Activated gamma-delta T cell treated with Interleukin-2 at 50 U/mL for 16 hours (primary cell): ENCODE measurements around the gene FBXL7.

Source experiments
- DNase-seq: peaks from one replicate; pipeline ENCODE4 v3.0.0-alpha.2; 2020

FBXL7 gene

DNA sequence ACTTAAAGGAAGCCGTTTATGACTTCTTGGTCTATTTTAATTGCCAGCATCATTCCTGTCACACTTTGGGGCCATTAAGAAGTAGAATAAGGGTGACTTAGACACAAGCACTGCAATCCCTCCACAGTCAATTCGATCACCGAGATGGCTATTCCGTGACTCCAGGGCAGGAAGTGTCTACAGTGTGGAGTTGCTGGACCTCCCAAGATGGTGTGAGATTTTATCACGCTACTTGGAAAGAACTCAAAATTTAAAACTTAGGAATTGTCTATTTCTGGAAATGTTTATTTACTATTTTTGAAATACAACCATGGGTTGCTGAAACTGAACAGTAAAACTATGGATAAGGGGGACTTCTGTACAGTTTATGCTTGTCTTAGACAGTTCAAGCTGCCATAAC lies 6.2 kb downstream of the FBXL7 start:
- DNase-seq = no peak

DNA sequence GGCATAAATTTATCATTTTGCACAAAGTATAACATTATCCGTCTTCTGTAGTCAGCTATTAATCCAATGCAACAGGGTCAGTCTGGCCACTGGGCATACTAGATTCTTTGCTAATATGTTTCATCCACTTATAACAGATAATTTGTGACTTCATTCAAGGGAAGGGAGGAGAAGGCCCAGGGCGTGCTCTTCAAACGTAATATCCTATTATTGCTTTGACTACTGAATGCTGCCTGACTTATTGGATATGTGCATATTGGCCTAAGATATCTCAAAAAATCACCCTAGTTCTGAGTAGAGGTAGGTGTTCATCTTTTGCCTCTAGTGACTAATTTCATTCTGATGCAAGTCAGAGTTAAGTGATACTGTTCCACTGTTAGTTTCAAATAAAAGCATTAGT lies 6.9 kb downstream of the FBXL7 start:
- DNase-seq = no peak

DNA sequence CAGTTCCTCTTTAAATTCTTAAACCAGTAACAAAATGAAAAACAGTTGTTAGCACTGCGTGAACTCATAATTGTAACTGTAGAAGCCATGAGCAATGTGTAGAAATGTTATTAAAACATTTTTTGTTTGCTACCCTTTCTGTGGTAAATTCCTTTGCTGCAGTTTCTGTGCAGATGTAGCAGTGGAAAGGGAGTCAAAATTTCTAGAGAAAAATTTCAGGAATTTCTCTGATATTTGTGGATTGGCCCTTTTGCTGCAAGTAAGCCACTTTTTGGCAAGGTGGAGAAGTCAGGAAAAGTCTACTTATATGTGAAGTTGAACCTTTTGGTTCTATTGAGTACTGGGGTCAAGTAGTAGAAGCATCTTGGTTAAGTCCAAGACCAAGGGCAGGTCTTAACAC lies 10.1 kb downstream of the FBXL7 start:
- no peak for DNase-seq

DNA sequence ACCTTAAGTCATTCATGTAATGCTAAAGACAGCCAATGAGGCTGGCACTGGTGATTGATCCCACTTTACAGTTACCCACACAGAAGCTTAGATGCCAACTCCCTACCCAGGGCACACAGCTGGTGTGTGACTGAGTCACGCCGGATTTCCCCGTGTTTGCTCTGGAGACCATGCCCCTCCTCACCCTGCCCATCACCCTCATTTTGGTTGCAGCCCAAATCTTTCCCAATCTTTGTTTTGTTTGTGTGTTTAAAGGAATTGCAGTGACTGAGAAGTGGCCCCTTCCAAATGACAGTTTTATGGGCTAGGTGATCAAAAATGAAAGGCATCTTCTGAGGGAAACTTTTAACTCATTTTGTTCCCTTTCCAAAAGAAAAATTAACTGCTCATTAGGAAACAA lies 10.9 kb downstream of the FBXL7 start:
- DNase-seq = no peak

DNA sequence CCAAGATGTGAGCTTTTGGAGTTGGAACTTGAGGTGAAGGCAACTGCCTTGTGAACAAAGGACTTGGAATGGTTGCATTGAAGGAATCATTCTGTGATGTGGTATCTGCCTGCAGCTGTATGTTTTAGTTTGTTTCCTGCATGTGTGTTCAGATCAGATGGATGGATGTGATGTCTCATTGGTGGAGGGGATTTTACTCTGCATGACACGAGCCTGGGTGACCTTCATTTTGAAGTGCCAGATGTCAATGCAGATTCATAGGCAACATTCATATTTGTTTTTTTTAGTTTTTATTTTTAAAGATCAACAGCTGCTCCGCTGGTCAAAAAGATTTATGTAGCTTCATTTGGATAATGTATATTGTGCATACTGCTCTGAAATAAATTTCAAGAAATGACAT lies 13.5 kb downstream of the FBXL7 start:
- DNase-seq = no peak

DNA sequence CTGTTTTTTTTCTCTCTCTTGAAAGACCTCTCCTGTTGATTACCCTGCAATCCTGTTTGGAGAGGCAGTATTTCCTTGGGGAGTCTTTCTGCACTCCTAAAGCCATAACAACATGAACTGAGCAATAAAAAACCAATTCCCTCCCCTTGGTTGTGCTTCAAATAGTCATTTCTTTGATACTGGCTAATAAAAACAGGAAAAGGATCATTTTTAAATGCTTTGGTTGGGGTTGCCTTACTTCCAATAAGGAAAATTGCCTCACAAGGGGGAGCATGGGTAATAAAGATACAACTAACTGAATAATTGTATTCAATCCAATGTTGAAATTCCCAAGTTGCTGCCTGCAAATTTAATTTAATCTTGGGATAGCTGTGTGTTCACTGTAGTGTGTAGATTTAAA lies 13.9 kb downstream of the FBXL7 start:
- DNase-seq = no peak

DNA sequence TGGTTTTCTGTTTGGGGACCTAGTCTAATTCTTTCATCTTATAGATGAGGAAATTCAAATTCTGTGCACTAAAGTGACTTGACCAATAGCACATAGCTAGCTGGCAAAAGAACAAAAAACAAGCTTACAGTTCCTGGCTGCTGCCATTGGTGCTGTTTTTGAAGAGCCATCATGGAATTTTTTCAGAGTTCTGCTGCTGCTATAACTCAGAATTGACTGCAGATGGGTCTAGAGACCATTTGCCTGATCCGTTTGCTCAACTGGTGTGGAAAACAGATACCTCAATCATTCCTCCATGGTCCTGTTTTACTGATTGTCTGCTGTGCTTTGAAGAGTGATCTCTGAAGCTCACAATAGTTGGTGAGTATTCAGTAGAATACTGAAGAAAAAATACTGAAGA lies 15.2 kb downstream of the FBXL7 start:
- DNase-seq = no peak

DNA sequence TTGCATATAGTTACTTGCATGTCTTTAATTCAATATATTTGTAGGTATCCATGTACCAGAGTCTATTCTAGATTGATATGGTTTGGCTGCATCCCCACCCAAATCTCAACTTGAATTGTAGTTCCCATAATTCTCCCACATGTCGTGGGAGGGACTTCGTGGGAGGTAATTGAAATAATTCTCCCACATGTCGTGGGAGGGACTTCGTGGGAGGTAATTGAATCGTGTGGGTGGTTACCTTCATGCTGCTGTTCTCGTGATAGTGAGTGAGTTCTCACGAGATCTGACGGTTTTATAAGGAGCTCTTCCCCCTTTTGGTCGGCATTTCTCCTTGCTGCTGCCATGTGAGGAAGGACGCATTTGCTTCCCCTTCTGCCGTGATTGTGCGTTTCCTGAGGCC lies 16.5 kb downstream of the FBXL7 start:
- DNase-seq = no peak

DNA sequence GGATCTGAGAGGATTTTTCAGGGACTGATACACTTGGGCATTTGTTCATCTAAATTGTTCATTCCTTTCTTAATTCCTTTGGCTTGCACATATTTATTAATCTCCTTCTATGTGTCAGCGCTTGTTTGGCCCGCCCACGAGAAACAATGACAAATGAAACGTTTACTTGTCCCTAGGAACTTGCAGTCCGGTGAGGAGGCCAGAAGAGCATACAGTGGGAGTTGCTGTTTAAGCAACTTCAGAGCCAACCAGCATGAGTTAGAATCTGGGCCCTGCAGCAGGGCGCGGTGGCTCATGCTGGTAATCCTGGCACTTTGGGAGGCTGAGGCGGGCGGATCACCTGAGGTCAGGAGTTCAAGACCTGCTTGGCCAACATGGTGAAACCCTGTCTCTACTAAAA lies 18.8 kb downstream of the FBXL7 start:
- DNase-seq = no peak

DNA sequence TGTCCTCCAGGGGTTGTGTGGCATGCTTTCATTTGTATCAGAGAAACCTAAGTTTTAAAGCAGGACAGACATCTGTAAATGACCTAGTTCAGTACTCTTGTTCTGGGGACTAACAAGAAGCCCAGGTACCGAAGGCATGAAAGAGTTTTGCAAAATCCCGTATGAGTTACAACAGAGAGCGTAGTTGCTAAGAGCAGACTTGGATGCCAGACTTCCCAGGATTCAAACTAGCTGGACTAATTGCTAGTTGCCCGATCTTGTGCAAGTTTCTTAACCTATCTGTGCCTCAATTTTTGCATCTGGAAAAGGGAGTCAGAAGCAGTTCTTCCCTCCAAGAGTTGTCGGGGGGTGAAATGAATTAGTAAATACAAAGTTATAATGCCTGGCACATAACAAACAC lies 20.9 kb downstream of the FBXL7 start:
- no peak for DNase-seq

DNA sequence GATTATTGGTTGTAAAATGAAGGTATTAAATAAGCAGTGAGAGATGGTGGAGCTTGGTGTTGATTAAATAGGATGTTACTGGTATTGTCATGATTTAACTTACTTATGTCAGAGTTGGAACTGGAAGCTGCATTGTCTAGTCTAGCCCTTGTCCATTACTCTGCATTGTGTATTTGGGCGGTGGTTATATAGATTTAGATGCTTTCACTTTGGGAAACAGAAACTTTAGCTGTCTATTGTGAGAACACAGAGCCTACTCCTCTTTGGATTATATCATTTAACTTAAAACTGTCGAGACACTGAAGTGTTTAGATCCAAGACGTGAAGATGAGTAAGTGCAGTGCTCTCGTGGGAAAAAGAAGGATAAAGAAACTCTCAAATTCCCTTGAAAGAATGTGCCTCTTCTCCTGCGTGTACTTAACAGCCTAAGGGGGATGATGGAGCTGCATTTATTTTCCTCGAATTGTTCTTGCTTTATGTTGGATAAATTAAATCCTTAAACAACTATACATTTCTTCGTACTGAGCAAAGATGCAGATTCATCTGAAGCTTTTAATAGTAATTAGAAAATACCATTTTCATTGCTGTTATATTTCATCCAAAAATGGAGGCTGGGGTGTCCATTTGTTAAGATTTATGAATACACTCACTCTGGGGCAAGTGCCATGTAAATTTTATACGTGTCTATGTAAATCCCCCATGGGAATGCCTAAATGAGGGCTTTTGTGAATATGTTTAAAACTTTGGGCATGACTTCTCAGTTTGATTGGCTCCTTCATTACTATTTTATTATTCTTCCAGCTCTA lies 21.6 kb downstream of the FBXL7 start:
- DNase-seq = no peak

DNA sequence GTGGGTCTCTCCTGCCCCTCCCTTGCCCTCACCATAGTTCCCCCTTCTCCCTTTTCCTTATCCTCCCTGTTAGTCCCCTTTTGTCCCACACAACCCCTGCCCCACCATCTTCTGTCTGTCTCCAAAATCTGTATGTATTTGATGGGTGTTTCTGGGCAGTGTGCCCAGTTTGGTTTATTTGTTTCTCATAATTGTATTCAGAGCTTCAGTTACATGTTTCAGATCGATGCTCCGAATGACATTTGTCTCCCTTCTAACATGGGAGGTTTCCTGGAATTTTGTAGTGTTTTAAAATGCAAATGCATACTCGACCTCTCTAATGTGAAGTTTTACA lies 22.2 kb downstream of the FBXL7 start:
- DNase-seq = no peak

DNA sequence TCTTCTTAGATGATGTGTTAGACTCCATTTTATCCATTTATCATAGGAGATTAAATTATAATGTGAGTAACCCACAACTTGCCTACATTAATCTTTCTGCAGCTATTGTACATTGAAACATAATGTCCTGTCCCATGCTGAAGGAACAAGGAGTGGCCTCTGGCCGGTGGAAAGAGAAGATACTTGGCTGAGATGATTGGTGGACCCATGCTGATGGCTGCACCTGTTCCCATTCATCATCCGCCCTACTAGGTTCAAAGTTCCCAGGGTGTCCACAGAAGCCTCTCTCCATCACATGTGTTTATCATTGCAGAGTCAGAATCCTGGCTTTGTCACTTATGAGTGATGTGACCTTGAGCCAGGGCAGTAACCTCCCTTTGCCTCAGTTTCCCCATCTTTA lies 24.7 kb downstream of the FBXL7 start:
- no peak for DNase-seq

DNA sequence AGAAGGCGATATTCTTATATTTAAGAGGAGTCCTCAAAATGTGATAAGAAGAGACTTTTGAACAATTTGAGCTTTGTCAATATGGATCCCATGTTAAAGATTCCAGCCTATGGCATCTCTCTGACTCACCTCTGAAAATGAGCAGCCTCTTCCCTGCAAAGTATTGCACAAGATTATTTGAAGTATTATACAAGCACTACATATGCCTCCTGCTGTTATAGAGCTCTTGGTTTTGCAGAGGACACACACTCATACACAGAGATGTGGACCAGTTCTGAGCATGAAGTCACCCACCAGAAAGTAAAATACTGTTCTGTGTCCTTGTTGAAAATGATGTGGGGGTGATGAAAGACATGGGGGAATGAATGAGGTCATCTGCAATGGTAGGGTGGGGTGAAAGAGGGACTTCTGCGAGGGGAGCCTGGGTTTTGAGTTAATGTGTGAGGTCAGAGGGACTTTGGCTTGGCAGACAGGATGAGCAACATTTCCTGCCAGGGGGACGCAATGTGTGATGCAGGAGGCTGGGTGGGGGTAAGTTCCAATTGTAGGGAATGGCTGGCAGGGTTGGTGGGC lies 25.8 kb downstream of the FBXL7 start:
- no peak for DNase-seq

DNA sequence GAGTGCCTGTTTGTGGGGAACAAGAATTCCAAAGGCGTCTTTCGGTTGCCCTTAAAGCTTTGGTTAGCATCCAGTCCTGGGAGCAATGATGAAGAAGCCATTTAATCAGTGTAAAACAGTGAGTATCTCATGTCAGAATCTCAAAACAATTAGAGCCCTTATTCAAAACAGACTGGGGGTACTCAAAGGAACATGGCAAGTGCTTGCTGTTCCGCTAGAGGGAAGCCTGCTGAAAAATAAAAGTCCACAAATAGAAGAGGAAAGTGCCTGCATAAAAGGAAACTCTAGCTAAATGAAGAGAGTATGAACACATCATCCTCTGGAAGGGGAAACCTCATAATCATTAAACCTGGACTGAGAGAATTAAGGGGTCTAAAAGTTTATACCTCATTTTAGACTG lies 26.4 kb downstream of the FBXL7 start:
- no peak for DNase-seq

DNA sequence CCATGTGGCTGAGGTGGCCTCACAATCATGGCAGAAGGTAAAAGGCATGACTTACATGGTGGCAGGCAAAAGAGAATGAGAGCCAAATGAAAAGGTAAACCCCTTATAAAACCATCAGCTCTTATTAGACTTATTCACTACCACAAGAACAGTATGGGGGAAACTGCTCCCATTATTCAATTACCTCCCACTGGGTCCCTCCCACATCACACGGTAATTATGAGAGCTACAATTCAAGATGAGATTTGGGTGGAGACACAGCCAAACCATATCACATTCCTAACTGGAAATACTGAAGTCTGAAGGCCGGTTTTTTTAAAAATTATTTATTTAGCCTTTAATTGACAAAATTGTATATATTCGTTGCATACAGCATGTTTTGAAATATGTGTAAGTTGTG lies 28.5 kb downstream of the FBXL7 start:
- no peak for DNase-seq

DNA sequence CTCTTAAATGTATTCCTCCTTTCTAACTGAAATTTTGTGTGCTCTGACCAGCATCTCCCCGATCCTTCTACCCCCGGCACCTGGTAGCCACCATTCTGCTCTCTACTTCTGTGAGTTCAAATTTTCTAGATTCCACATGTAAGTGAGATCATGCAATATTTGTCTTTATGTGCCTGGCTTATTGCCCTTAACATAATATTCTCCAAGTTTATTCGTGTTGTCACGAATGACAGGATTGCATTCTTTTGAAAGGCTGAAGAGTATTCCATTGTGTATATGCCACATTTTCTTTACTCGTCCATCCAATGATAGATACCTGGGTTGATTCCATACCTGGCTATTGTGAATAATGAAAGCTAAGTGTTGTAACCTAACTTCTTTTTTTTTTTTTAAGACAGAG lies 29.0 kb downstream of the FBXL7 start:
- DNase-seq = no peak

DNA sequence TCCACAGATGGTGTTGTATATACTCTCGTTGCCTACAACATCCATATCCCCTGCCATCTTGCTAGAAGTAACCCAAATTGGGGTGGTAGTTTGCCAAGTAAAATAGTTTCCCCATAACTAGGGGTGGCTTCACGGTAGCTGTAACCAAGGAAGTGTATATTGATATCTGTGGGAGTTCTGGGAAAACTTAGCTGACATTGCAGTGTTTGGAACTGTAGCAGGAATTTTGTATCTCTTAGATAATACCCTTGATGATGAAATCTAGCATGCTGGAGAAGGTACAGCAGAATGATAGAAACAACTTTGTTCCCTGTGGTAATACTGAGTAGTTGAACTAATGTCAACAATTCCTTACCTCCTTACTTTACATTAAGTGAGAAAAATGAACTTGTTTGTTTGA lies 29.8 kb downstream of the FBXL7 start:
- DNase-seq = no peak

DNA sequence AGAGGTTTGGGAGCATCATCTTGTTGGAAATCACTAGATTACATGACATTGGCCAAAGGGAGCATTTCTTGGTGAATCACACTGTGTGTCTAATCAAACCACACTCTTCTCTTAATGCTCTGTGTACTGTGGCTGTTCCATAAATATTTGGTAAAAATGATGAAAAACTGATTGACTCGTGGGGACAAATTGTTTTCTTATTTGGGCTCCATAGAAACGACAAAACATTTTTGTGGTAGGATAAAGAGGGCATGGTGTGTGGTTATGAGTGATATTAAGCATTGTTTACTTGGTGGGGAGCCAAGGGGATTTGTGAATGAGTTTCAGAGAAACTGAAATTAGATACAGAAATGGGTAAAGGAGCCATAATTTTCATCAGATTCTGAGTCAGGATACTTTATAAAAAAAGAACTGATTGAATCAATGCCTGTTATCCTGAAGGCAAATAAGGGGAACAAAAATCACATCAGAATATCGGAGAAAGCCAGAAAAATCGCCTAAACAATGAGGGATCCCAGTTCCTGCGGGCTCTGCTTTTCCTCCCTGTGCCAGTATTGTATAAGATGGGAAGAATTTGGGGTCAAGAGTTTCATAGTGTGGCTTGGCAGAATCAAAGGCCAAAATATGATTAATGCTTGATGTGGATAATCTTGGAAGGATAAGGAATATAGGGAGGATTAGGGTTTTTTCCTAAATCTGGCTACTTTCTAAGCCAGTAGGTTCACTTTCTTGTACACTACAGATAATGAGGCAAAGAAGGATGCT lies 33.3 kb downstream of the FBXL7 start:
- no peak for DNase-seq

DNA sequence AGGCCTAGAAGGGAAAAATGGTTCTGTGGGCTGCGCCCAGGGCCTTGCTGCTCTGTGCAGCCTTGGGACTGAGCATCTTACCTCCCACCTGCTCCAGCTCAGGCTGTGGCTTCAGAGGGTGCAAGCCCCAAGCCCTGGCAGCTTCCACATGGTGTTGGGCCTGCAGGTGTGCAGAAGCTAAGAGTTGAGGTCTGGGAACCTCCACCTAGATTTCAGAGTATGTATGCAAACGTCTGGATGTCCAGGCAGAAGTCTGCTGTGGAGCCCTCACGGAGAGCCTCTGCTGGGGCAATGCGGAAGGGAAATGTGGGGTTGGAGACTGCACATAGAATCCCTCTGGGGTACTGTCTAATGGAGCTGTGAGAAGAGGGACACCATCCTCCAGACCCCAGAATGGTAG lies 36.0 kb downstream of the FBXL7 start:
- DNase-seq = no peak

DNA sequence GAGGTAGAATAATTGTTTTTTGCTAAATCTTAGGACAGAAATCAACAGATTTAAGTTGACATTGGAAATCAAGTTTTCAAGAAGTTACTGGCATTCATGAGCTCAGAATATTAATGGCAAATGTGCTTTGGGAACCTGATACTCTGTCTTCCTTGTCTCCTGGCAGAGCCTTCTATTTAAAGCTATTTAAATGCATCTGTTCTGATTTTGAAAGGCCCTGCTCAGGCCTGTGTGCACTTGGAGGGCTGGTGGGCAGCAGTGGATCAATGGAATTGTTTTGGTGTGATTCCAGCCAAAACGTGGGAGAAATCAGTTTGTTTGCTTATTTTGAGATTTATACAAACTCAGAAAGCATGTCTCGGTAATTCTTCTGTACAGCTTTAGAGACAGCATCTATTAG lies 38.5 kb downstream of the FBXL7 start:
- no peak for DNase-seq

DNA sequence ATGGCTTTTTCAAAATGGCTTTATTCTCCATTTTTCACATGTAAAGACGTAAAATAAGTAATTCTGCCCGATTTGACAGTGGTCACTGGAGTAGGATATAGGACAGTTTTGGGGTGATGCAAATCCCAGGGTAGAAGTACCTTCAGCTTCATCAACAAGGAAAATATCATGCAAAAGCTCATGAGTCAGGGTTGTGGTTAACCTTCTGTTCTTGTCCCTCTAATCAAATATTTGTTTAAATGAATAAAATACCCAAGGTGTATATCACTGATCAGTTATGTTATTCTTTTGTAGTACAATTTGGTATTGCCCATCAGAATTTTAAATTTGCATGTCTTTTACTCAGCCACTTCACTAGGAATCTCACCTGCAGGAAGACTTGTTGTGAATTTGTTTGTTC lies 40.0 kb downstream of the FBXL7 start:
- no peak for DNase-seq

DNA sequence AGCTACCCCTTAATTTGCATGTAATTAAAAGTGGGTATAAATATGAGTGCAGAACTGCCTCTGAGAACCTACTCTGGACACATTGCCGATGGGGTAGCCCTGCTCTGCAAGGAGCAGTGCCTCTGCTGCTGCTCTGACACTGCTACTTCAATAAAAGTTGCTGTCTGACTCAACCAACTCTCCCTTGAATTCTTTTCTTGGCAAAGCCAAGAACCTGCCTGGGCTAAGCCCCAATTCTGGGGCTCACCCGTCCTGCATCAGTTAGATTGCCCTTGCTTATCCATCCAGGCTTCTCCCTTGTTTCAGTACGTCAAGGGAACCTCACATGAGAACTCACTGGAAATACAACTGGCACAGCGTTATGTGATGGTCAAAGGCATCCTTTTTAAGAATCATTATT lies 44.1 kb downstream of the FBXL7 start:
- DNase-seq = no peak

DNA sequence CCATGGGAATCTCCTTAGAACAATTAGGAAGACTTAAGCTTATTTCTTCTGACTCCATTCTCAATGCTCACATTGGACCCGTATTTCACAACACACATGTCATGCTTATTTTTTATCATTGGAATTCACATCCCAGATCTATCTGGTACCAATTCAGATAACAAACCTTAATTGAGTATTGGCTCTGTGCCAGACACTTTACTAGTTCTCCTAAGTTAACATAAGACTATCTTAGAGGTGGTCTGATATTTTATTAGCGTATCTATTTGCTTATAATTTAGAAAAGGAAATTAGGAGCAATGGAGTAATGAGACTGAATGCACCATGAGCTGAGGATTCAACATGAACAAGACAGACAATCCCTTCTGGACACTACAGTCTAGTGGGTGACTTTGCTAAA lies 45.1 kb downstream of the FBXL7 start:
- no peak for DNase-seq
